Measurements from ENCODE around the gene ZNF618.

Gene ZNF618

GRCh38 chr9:113888336-113888735 is 12.2 kb downstream of the ZNF618 start:
- DNase-seq (ENCODE audit: low read depth): no peak
- TF ChIP-seq CTCF (IDR thresholded peaks at IDR 0.05; ENCODE audit: low read depth, low read length, missing control alignments): no peak
- no peak overlapping the region for H3K4me3 ChIP-seq (ENCODE audit: low read depth, low read length)

- DNase-seq (ENCODE audit: low read depth): no peak
- TF ChIP-seq CTCF (IDR thresholded peaks at IDR 0.05; ENCODE audit: low read depth, low read length, missing control alignments): no peak
- no peak overlapping the region for H3K4me3 ChIP-seq (ENCODE audit: low read depth, low read length)
These were observed 12.9 kb downstream of the ZNF618 start for GRCh38 chr9:113888976-113889375.

GRCh38 chr9:113890704-113891103 is 14.6 kb downstream of the ZNF618 start:
- no peak for TF ChIP-seq CTCF (IDR thresholded peaks at IDR 0.05; ENCODE audit: low read depth, low read length, missing control alignments)
- DNase-seq (ENCODE audit: low read depth): no peak
- no peak overlapping the region for H3K4me3 ChIP-seq (ENCODE audit: low read depth, low read length)

- DNase-seq (ENCODE audit: low read depth): no peak
- H3K4me3 ChIP-seq (ENCODE audit: low read depth, low read length): no peak overlapping the region
- TF ChIP-seq CTCF (IDR thresholded peaks at IDR 0.05; ENCODE audit: low read depth, low read length, missing control alignments): no peak
These were observed 16.9 kb downstream of the ZNF618 start for GRCh38 chr9:113892861-113893491.

GRCh38 chr9:113894166-113894565 is 18.1 kb downstream of the ZNF618 start:
- TF ChIP-seq CTCF (IDR thresholded peaks at IDR 0.05; ENCODE audit: low read depth, low read length, missing control alignments): no peak
- H3K4me3 ChIP-seq (ENCODE audit: low read depth, low read length): no peak overlapping the region
- DNase-seq (ENCODE audit: low read depth): no peak

GRCh38 chr9:113895526-113895925 is 19.4 kb downstream of the ZNF618 start:
- TF ChIP-seq CTCF (IDR thresholded peaks at IDR 0.05; ENCODE audit: low read depth, low read length, missing control alignments): no peak
- no peak for DNase-seq (ENCODE audit: low read depth)
- no peak overlapping the region for H3K4me3 ChIP-seq (ENCODE audit: low read depth, low read length)

- TF ChIP-seq CTCF (IDR thresholded peaks at IDR 0.05; ENCODE audit: low read depth, low read length, missing control alignments): no peak
- DNase-seq (ENCODE audit: low read depth): no peak
- H3K4me3 ChIP-seq (ENCODE audit: low read depth, low read length): no peak overlapping the region
These were observed 20.6 kb downstream of the ZNF618 start for GRCh38 chr9:113896713-113897112.

All from GM12864 (cell line).